CD14-positive monocyte (primary cell): ENCODE measurements around the gene MAP3K7CL. TPM values are rescaled to one million over a fixed set of nuclear protein-coding genes. Genes with fewer than 3 reads are reported as not detected.
A peak's percentile ranks its signal among the peaks of the same experiment; 100 is the strongest.

Source experiments
- DNase-seq, 3 donors: peaks; one replicate each; pipeline ENCODE4 v3.0.0-alpha.2; 2011 to 2022
- H2AFZ ChIP-seq: 2 replicates; pipeline ENCODE4 v1.6.0; 2012; ENCODE audit warnings: mild to moderate bottlenecking, low read depth, low read length, inconsistent platforms; ENCODE audit not compliant: insufficient read depth, poor library complexity, severe bottlenecking
- H3K27ac ChIP-seq, 2 donors: 1 replicate in 1 of 2; 2 replicates in 1 of 2; pipeline ENCODE4 v1.5.1; 2012 to 2013; ENCODE audit warnings: low read length in 2 of 2, control low read depth in 1 of 2, inconsistent platforms in 1 of 2, low read depth in 1 of 2, mild to moderate bottlenecking in 1 of 2
- H3K27me3 ChIP-seq, 2 donors: one replicate each; pipeline versions ENCODE4 v1.6.0 to v1.6.1; 2011 to 2013; ENCODE audit warnings: low read length in 2 of 2; ENCODE audit not compliant: control insufficient read depth in 2 of 2, insufficient read depth in 2 of 2
- H3K36me3 ChIP-seq, 2 donors: replicated peaks in 1 of 2; 1 replicate in 1 of 2; 2 replicates in 1 of 2; pipeline versions ENCODE4 v1.5.1 to v1.6.1; 2012 to 2013; ENCODE audit warnings: low read length in 2 of 2, control low read depth in 1 of 2, inconsistent platforms in 1 of 2, mild to moderate bottlenecking in 1 of 2; ENCODE audit not compliant: insufficient read depth in 2 of 2, control insufficient read depth in 1 of 2
- H3K4me1 ChIP-seq, 2 donors: 1 replicate in 1 of 2; 2 replicates in 1 of 2; pipeline versions ENCODE4 v1.5.1 to v1.6.1; 2012 to 2013; ENCODE audit warnings: low read length in 2 of 2, control low read depth in 1 of 2, inconsistent platforms in 1 of 2, mild to moderate bottlenecking in 1 of 2, moderate library complexity in 1 of 2; ENCODE audit not compliant: insufficient read depth in 2 of 2, control insufficient read depth in 1 of 2
- H3K4me2 ChIP-seq: replicated peaks from 2 replicates; pipeline ENCODE3; 2012; ENCODE audit warnings: low read length, moderate library complexity, mild to moderate bottlenecking; ENCODE audit not compliant: poor library complexity, severe bottlenecking; ENCODE audit errors: extremely low read depth
- H3K4me3 ChIP-seq, 3 experiments: fragments of 200-600 bp in 1 of 3; sonication (generic) in 1 of 3; replicated peaks in 1 of 3; 1 replicate in 2 of 3; 2 replicates in 1 of 3; pipeline ENCODE4 v1.5.1; 2011 to 2013; ENCODE audit warnings: low read length in 3 of 3, mild to moderate bottlenecking in 3 of 3, control low read depth in 2 of 3, low read depth in 2 of 3, inconsistent platforms in 1 of 3, moderate library complexity in 1 of 3
- H3K79me2 ChIP-seq: 2 replicates; pipeline ENCODE4 v1.6.0; 2012; ENCODE audit warnings: mild to moderate bottlenecking, control low read depth, inconsistent platforms, low read length, moderate library complexity; ENCODE audit not compliant: insufficient read depth
- H3K9ac ChIP-seq: 2 replicates; pipeline ENCODE4 v1.6.0; 2017; ENCODE audit warnings: low read length, mild to moderate bottlenecking; ENCODE audit not compliant: insufficient read depth, poor library complexity, severe bottlenecking
- H3K9me3 ChIP-seq, 2 donors: replicated peaks in 1 of 2; 1 replicate in 1 of 2; 2 replicates in 1 of 2; pipeline versions ENCODE4 v1.5.1 to v1.6.1; 2012 to 2013; ENCODE audit warnings: low read length in 2 of 2, control low read depth in 1 of 2; ENCODE audit not compliant: control insufficient read depth in 1 of 2, insufficient read depth in 1 of 2
- H4K20me1 ChIP-seq: 2 replicates; pipeline ENCODE4 v1.6.0; 2012; ENCODE audit warnings: mild to moderate bottlenecking, low read length, control low read depth, moderate library complexity; ENCODE audit not compliant: insufficient read depth
- H3K27ac Mint-ChIP-seq, 7 donors: one replicate each; pipeline ENCODE4 v1.8.0; 2020; ENCODE audit warnings: mild to moderate bottlenecking in 7 of 7, mixed read lengths in 7 of 7, moderate library complexity in 6 of 7, inconsistent platforms in 2 of 7
- H3K27me3 Mint-ChIP-seq, 3 donors: one replicate each; pipeline ENCODE4 v1.8.0; 2021 to 2022; ENCODE audit warnings: low read depth in 3 of 3, mild to moderate bottlenecking in 3 of 3, mixed read lengths in 3 of 3, moderate library complexity in 3 of 3, inconsistent platforms in 1 of 3
- H3K36me3 Mint-ChIP-seq, 2 donors: one replicate each; pipeline ENCODE4 v1.8.0; 2020; ENCODE audit warnings: mixed read lengths in 2 of 2, inconsistent platforms in 1 of 2, mild to moderate bottlenecking in 1 of 2
- H3K4me1 Mint-ChIP-seq: one replicate; pipeline ENCODE4 v1.8.0; 2020; ENCODE audit warnings: mild to moderate bottlenecking, mixed read lengths
- H3K4me3 Mint-ChIP-seq, 2 donors: one replicate each; pipeline ENCODE4 v1.8.0; 2020; ENCODE audit warnings: mild to moderate bottlenecking in 2 of 2, mixed read lengths in 2 of 2, moderate library complexity in 1 of 2
- H3K9me3 Mint-ChIP-seq, 7 donors: one replicate each; pipeline ENCODE4 v1.8.0; 2020 to 2022; ENCODE audit warnings: mixed read lengths in 7 of 7, mild to moderate bottlenecking in 6 of 7, moderate library complexity in 6 of 7, inconsistent platforms in 2 of 7
- CTCF ChIP-seq: fragments of 200-600 bp; IDR thresholded peaks from one replicate; pipeline ENCODE4 v1.8.0; 2022; ENCODE audit warnings: antibody characterized with exemption, mild to moderate bottlenecking
- WGBS: methylation state at CpG from one replicate; pipeline ENCODE4 v1.1.5; 2013; ENCODE audit warnings: missing lambda C conversion rate; ENCODE audit not compliant: insufficient coverage; 5-methylcytosine and 5-hydroxymethylcytosine counted together
- intact Hi-C, 2 donors: fragments of 100-400 bp; cut with micrococcal nuclease; formaldehyde crosslinking; loops; one replicate each; pipeline versions ENCODE4 v1.15.0 to v1.15.1; 2023
- polyA plus RNA-seq, 3 donors: library from polyadenylated mRNA; depleted of rRNA in 1 of 3; unstranded in 2 of 3; stranded (reverse) in 1 of 3; fragments of 300-500 nt in 2 of 3; fragments of >200 nt in 1 of 3; fragmentation: Illumina TruSeq in 2 of 3; gene quantifications; 1 replicate in 2 of 3; 2 replicates in 1 of 3; pipeline ENCODE4 v1.2.3, GENCODE V29; 2012 to 2021

MAP3K7CL gene
- polyA plus RNA-seq, 3 donors = 14.6 to 15.8 (median 15.7) TPM

GRCh38 chr21:29182691-29183092, 52.2 kb downstream of the MAP3K7CL start:
- intact Hi-C loops = loop anchor here in 1 of 2 donors (5.0 kb wide), 1 partner anchor 55 kb away; no protein-coding TSS in a partner anchor
- Histone ChIP-seq H3K36me3 (no peaks in the 10 kb centered on the region), H3K4me2 (peak overlapping the region; percentile 32), H3K27me3 (no peaks in the 10 kb centered on the region), H3K4me3 (peak overlapping the region in 1 of 3 experiments; percentile 3), H3K27ac (peak overlapping the region; percentile 64 to 89), H4K20me1 (no peaks in the 10 kb centered on the region), H3K9ac (no peak overlapping the region), H3K79me2 (no peaks in the 10 kb centered on the region), H3K9me3 (no peaks in the 10 kb centered on the region), H3K4me1 (peaks cover 60 to 66% of the 10 kb centered on the region in 2 donors), H2AFZ (no peak overlapping the region)
- peaks cover 0 to 9% (median 0%) of the 10 kb centered on the region in 7 donors for H3K9me3 Mint-ChIP-seq
- peak overlapping the region; percentile 92 to 97 (median 96) for H3K27ac Mint-ChIP-seq
- peaks cover 10 to 15% of the 10 kb centered on the region in 2 donors for H3K36me3 Mint-ChIP-seq
- peaks cover 66% of the 10 kb centered on the region for H3K4me1 Mint-ChIP-seq
- no CpG with 5 or more reads among the region's 4 CpGs for WGBS
- H3K27me3 Mint-ChIP-seq = peaks cover 0 to 2% (median 1%) of the 10 kb centered on the region in 3 donors
- no peak overlapping the region for H3K4me3 Mint-ChIP-seq
- peak in 1 of 3 donors; percentile 77 for DNase-seq
- no peak for TF ChIP-seq CTCF

GRCh38 chr21:29184037-29184436, 53.6 kb downstream of the MAP3K7CL start:
- peaks cover 0 to 2% (median 1%) of the 10 kb centered on the region in 3 donors for H3K27me3 Mint-ChIP-seq
- Histone ChIP-seq H3K9me3 (no peaks in the 10 kb centered on the region), H3K36me3 (no peaks in the 10 kb centered on the region), H3K4me1 (peaks cover 64 to 73% of the 10 kb centered on the region in 2 donors), H4K20me1 (no peaks in the 10 kb centered on the region), H3K4me2 (peak overlapping the region; percentile 26), H3K27ac (peak overlapping the region; percentile 64 to 89), H3K27me3 (no peaks in the 10 kb centered on the region), H3K4me3 (peak overlapping the region in 1 of 3 experiments; percentile 6), H3K9ac (peak overlapping the region; percentile 30), H3K79me2 (no peaks in the 10 kb centered on the region), H2AFZ (no peak overlapping the region)
- peaks cover 9 to 15% of the 10 kb centered on the region in 2 donors for H3K36me3 Mint-ChIP-seq
- H3K4me3 Mint-ChIP-seq = no peak overlapping the region
- peak overlapping the region; percentile 92 to 97 (median 96) for H3K27ac Mint-ChIP-seq
- no peak for TF ChIP-seq CTCF
- intact Hi-C loops = loop anchor here in 1 of 2 donors (5.0 kb wide), 1 partner anchor 53 kb away; no protein-coding TSS in a partner anchor
- WGBS = no CpG with 5 or more reads among the region's 1 CpG
- H3K4me1 Mint-ChIP-seq = peaks cover 67% of the 10 kb centered on the region
- peak; percentile 88 to 95 (median 93) for DNase-seq
- peaks cover 0 to 9% (median 0%) of the 10 kb centered on the region in 7 donors for H3K9me3 Mint-ChIP-seq
